ENCODE measurements around the gene ZNF433. TPM values are rescaled to one million over a fixed set of nuclear protein-coding genes. Genes with fewer than 3 reads are reported as not detected.

ZNF433 gene
- total and polyA plus RNA-seq, 12 donors: 2.4 to 9.3 (median 4.1) TPM

GRCh38 chr19:11971041-11971440 is 64.4 kb downstream of the ZNF433 start:
- H3K9me3 ChIP-seq: peaks cover 0 to 21% (median 0%) of the 10 kb centered on the region in 11 donors
- TF ChIP-seq, protein P1, sequence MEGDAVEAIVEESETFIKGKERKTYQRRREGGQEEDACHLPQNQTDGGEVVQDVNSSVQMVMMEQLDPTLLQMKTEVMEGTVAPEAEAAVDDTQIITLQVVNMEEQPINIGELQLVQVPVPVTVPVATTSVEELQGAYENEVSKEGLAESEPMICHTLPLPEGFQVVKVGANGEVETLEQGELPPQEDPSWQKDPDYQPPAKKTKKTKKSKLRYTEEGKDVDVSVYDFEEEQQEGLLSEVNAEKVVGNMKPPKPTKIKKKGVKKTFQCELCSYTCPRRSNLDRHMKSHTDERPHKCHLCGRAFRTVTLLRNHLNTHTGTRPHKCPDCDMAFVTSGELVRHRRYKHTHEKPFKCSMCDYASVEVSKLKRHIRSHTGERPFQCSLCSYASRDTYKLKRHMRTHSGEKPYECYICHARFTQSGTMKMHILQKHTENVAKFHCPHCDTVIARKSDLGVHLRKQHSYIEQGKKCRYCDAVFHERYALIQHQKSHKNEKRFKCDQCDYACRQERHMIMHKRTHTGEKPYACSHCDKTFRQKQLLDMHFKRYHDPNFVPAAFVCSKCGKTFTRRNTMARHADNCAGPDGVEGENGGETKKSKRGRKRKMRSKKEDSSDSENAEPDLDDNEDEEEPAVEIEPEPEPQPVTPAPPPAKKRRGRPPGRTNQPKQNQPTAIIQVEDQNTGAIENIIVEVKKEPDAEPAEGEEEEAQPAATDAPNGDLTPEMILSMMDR (IDR thresholded peaks at IDR 0.05): no peak
- DNase-seq (no peak), ATAC-seq (no peak)
- H3K4me1 ChIP-seq: peaks cover 0 to 9% (median under 1%) of the 10 kb centered on the region in 9 donors
- H3K36me3 ChIP-seq: peaks cover 0 to 5% (median 0%) of the 10 kb centered on the region in 9 donors
- 87 to 90% methylated on average over 2 of the region's 2 CpGs for WGBS, 2 donors
- no peak overlapping the region for H3K4me3 ChIP-seq
- no peaks in the 10 kb centered on the region for H3K27me3 ChIP-seq
- peak overlapping the region in 2 of 10 donors; percentile 6 to 47 for H3K27ac ChIP-seq
- intact Hi-C loops (cut with DNase I): no loop called here

DNA sequence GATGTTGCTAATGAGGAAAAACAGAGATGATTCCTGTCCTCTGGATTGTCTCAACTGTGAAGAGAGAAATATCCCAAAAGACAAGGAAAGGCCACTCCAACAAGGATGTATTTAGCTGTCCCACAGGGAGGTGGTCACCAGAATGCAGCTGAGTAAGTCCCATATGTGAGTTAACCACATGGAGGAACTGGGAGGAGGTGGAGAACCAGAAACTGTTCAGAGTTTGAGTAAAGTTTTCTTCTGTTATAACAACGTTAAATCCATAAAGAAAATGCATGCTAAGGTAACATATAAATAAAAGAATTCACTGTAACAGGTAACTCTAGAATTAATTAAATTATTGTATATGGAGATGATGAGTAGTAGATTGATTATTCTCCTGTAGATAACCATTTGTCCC is 65.3 kb downstream of the ZNF433 start:
- Histone ChIP-seq H3K27me3 (no peaks in the 10 kb centered on the region), H3K4me1 (peaks cover 5 to 15% (median 9%) of the 10 kb centered on the region in 9 donors), H3K4me3 (no peak overlapping the region), H3K27ac (no peak overlapping the region), H3K36me3 (peaks cover 0 to 5% (median 0%) of the 10 kb centered on the region in 9 donors), H3K9me3 (peaks cover 0 to 14% (median 0%) of the 10 kb centered on the region in 11 donors)
- TF ChIP-seq, protein P1 (IDR thresholded peaks at IDR 0.05): no peak
- 81 to 85% methylated on average over 1 of the region's 1 CpG for WGBS, 2 donors
- no peak for DNase-seq
- ATAC-seq: no peak
- intact Hi-C loops (cut with DNase I): no loop called here

DNA sequence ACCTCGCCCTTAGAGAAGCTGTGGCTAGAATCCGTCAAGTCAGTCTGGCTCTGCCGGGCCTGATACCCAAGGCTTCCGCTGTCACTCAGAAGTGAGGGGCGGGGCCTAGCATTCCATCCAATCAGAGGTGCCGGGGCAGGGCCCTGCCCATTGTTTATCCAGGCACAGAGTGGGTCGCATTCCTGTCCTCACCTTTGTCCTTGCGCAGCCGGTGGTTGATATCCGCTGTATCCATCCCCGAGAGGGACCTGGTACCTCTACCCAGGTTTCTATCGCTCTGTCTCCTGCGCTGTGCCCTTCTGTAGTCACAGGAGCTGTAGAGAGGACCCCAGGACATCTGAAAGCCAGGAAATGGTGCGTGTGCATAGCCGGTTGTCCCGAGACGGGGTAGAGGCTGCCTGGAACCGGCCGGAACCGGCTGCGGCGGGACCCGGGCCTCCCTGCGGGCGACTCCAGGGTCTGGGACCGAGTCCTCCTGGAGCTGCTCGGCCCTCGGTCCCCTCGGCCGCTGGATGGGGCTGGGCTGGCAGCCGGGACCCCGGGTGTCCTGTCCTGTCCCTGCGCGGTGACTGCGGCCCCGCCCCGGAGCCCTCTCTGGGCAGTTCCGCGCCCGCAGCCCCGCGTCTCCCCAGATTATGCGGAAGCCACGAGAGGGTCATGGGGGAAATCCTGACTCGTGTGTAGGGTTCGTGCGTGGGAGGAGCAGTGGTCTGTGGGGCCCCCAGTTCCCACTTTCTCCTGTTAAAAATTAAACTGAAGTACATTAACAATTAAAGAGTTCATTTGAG is 70.4 kb downstream of the ZNF433 start, which contains the start of gene ZNF763:
Gene ZNF763 (plus strand): TSS at position 183 of the 788 bp plus-strand sequence. CDS start 169 bp downstream, at position 352.
- Histone ChIP-seq H3K27ac (peak within 1 kb of the TSS; percentile 88 to 98 (median 95)), H3K4me3 (peak within 1 kb of the TSS; percentile 55 to 94 (median 87)), H3K36me3 (peaks cover 0 to 5% (median 0%) of the 10 kb centered on the region in 9 donors), H3K27me3 (no peaks in the 10 kb centered on the region), H3K9me3 (no peaks in the 10 kb centered on the region), H3K4me1 (peaks cover 5 to 25% (median 17%) of the 10 kb centered on the region in 9 donors)
- 0% methylated on average over 47 of the region's 47 CpGs for WGBS, 2 donors
- ATAC-seq: peak; percentile 96 to 99 (median 99)
- peak; percentile 92 to 95 for DNase-seq
- intact Hi-C loops (cut with DNase I): loop anchor here in 8 of 10 donors (1.0 to 10.0 kb wide), 11 partner anchors 22 to 177 kb away; partner anchors contain the start of genes ZNF20 (in 3 of the 8), ZNF491 (in 1 of the 8), ZNF700 (in 1 of the 8) and ZNF878 (in 1 of the 8)
- TF ChIP-seq, protein P1 (IDR thresholded peaks at IDR 0.05): no peak

Other genes starting within 250 kb of the ZNF433 start
- 1 to 10 TPM; 1.4 to 5.1 (median 2.6) TPM for gene ZNF491, start 237.2 kb downstream of the ZNF433 start, total RNA-seq
- 1 to 10 TPM in 1 of 2 donors, under 1 TPM in 1; 0.67 to 4.0 TPM for gene ZNF491, start 237.2 kb downstream of the ZNF433 start, polyA plus RNA-seq
- gene ZNF440, start 221.4 kb downstream of the ZNF433 start, total RNA-seq: 1 to 10 TPM; 2.9 to 5.5 (median 4.3) TPM
- 1 to 10 TPM; 1.6 to 9.5 TPM for gene ZNF440, start 221.4 kb downstream of the ZNF433 start, polyA plus RNA-seq
- 1 to 10 TPM; 2.5 to 4.9 (median 3.9) TPM for gene ZNF439, start 187.0 kb downstream of the ZNF433 start, total RNA-seq
- 10 to 100 TPM in 1 of 2 donors, 1 to 10 TPM in 1; 2.6 to 15.4 TPM for gene ZNF439, start 187.0 kb downstream of the ZNF433 start, polyA plus RNA-seq
- gene ZNF69, start 147.9 kb downstream of the ZNF433 start, total RNA-seq: 1 to 10 TPM; 1.6 to 5.1 (median 4.3) TPM
- gene ZNF69, start 147.9 kb downstream of the ZNF433 start, polyA plus RNA-seq: 1 to 10 TPM; 2.1 to 6.5 TPM
- 1 to 10 TPM; 2.8 to 5.0 (median 4.4) TPM for gene ZNF700, start 110.6 kb downstream of the ZNF433 start, total RNA-seq
- 10 to 100 TPM in 1 of 2 donors, 1 to 10 TPM in 1; 2.4 to 11.3 TPM for gene ZNF700, start 110.6 kb downstream of the ZNF433 start, polyA plus RNA-seq
- 1 to 10 TPM; 1.7 to 7.1 (median 4.8) TPM for gene ZNF763, start 70.6 kb downstream of the ZNF433 start, total RNA-seq
- 10 to 100 TPM in 1 of 2 donors, under 1 TPM in 1; 0.87 to 11.0 TPM for gene ZNF763, start 70.6 kb downstream of the ZNF433 start, polyA plus RNA-seq
- gene ZNF878, start 17.3 kb upstream of the ZNF433 start, total RNA-seq: under 1 TPM in 6 of 10 donors, not detected in 4; 0.21 to 0.48 (median 0.34) TPM
- under 1 TPM; 0.13 to 0.51 TPM for gene ZNF878, start 17.3 kb upstream of the ZNF433 start, polyA plus RNA-seq
- gene ZNF844, start 29.1 kb upstream of the ZNF433 start, total RNA-seq: 10 to 100 TPM; 11.4 to 22.5 (median 17.8) TPM
- 1 to 10 TPM; 2.3 to 6.1 TPM for gene ZNF844, start 29.1 kb upstream of the ZNF433 start, polyA plus RNA-seq
- 1 to 10 TPM in 2 of 10 donors, under 1 TPM in 6, not detected in 2; 0.37 to 1.1 (median 0.95) TPM for gene ZNF20, start 104.7 kb upstream of the ZNF433 start, total RNA-seq
- 1 to 10 TPM in 1 of 2 donors, under 1 TPM in 1; 0.59 to 1.6 TPM for gene ZNF20, start 104.7 kb upstream of the ZNF433 start, polyA plus RNA-seq
- gene ZNF625, start 121.1 kb upstream of the ZNF433 start, total RNA-seq: 1 to 10 TPM; 3.1 to 8.8 (median 5.9) TPM
- 1 to 10 TPM in 1 of 2 donors, under 1 TPM in 1; 0.65 to 2.9 TPM for gene ZNF625, start 121.1 kb upstream of the ZNF433 start, polyA plus RNA-seq
- gene ZNF136, start 127.4 kb upstream of the ZNF433 start, total RNA-seq: 1 to 10 TPM; 3.3 to 7.1 (median 4.6) TPM
- 1 to 10 TPM; 2.0 to 4.8 TPM for gene ZNF136, start 127.4 kb upstream of the ZNF433 start, polyA plus RNA-seq

Data from heart right ventricle (tissue), 16 donors.